GM23248 (cell line): ENCODE measurements around the gene FCHSD1. TPM values are rescaled to one million over a fixed set of nuclear protein-coding genes. Genes with fewer than 3 reads are reported as not detected.

Experiments used
- DNase-seq: peaks from one replicate; pipeline ENCODE4 v3.0.0-alpha.2; 2015
- H2AFZ ChIP-seq: fragments of 200-600 bp; sonication (generic); 2 replicates; pipeline ENCODE4 v1.6.1; 2016; ENCODE audit warnings: antibody characterized with exemption
- H3F3A ChIP-seq: fragments of 200-600 bp; sonication (generic); 2 replicates; pipeline ENCODE4 v1.6.1; 2016; ENCODE audit warnings: mild to moderate bottlenecking, antibody characterized with exemption, mixed run types; ENCODE audit not compliant: insufficient read depth
- H3K27ac ChIP-seq: fragments of 200-600 bp; sonication (generic); 2 replicates; pipeline ENCODE4 v1.5.1; 2016; ENCODE audit warnings: mild to moderate bottlenecking
- H3K27me3 ChIP-seq: fragments of 200-600 bp; sonication (generic); replicated peaks from 2 replicates; pipeline ENCODE4 v1.6.1; 2016; ENCODE audit warnings: mild to moderate bottlenecking; ENCODE audit not compliant: insufficient read depth
- H3K36me3 ChIP-seq: fragments of 200-600 bp; sonication (generic); 2 replicates; pipeline ENCODE4 v1.6.1; 2016; ENCODE audit warnings: low read depth, mild to moderate bottlenecking
- H3K4me1 ChIP-seq: fragments of 200-600 bp; sonication (generic); 2 replicates; pipeline ENCODE4 v1.6.1; 2016; ENCODE audit warnings: mild to moderate bottlenecking; ENCODE audit not compliant: insufficient read depth
- H3K4me2 ChIP-seq: fragments of 200-600 bp; sonication (generic); one replicate; pipeline ENCODE4 v1.6.1; 2016; ENCODE audit warnings: mild to moderate bottlenecking; ENCODE audit not compliant: unreplicated experiment
- H3K4me3 ChIP-seq: fragments of 200-600 bp; sonication (generic); 2 replicates; pipeline ENCODE4 v1.5.1; 2016; ENCODE audit warnings: mild to moderate bottlenecking
- H3K79me2 ChIP-seq: fragments of 200-600 bp; sonication (generic); 2 replicates; pipeline ENCODE4 v1.6.1; 2016; ENCODE audit warnings: mild to moderate bottlenecking; ENCODE audit not compliant: insufficient read depth
- H3K9ac ChIP-seq: fragments of 200-600 bp; sonication (generic); 2 replicates; pipeline ENCODE4 v1.6.1; 2016; ENCODE audit warnings: mild to moderate bottlenecking
- H3K9me2 ChIP-seq: fragments of 200-600 bp; sonication (generic); 2 replicates; pipeline ENCODE4 v1.6.1; 2016; ENCODE audit warnings: mixed run types, mild to moderate bottlenecking, moderate library complexity; ENCODE audit not compliant: insufficient read depth
- H3K9me3 ChIP-seq: fragments of 200-600 bp; sonication (generic); one replicate; pipeline ENCODE4 v1.6.1; 2017; ENCODE audit warnings: low read depth
- H4K20me1 ChIP-seq: fragments of 200-600 bp; sonication (generic); 2 replicates; pipeline ENCODE4 v1.6.0; 2016; ENCODE audit not compliant: insufficient read depth
- EZH2 ChIP-seq: fragments of 200-600 bp; sonication (generic); IDR thresholded peaks from 2 replicates; pipeline ENCODE4 v1.6.1; 2018; ENCODE audit warnings: antibody characterized with exemption, mild to moderate bottlenecking; ENCODE audit not compliant: insufficient read depth, poor library complexity, severe bottlenecking
- EZH2phosphoT487 ChIP-seq: fragments of 200-600 bp; sonication (generic); IDR thresholded peaks from 2 replicates; pipeline ENCODE4 v1.6.1; 2018; ENCODE audit warnings: antibody characterized with exemption, moderate library complexity, mild to moderate bottlenecking, low read depth; ENCODE audit not compliant: insufficient read depth
- WGBS, 2 experiments: methylation state at CpG; one replicate each; pipeline ENCODE4 v1.1.6; 2015 to 2017; ENCODE audit warnings: low lambda C conversion rate in 2 of 2, low coverage in 1 of 2; ENCODE audit errors: missing lambda C conversion rate in 2 of 2; 5-methylcytosine and 5-hydroxymethylcytosine counted together
- in situ Hi-C: fragments of 300-500 bp; cut with MboI; formaldehyde crosslinking; loops from 2 replicates; pipeline ENCODE4 v1.15.0; 2020
- polyA plus RNA-seq: library from polyadenylated mRNA; unstranded; fragments of >200 nt; fragmentation: Nextera tagmentation; extraction: Ambion mirVana; gene quantifications from 2 replicates; pipeline ENCODE4 v1.2.1, GENCODE V29; 2016
- total RNA-seq: library from RNA; depleted of rRNA; stranded (reverse); fragments of >200 nt; shearing (Covaris generic); gene quantifications from 2 replicates; pipeline ENCODE4 v1.2.3, GENCODE V29; 2014

FCHSD1 gene
- total and polyA plus RNA-seq, 2 experiments from 2014 or later = 23.8 to 32.0 TPM

DNA sequence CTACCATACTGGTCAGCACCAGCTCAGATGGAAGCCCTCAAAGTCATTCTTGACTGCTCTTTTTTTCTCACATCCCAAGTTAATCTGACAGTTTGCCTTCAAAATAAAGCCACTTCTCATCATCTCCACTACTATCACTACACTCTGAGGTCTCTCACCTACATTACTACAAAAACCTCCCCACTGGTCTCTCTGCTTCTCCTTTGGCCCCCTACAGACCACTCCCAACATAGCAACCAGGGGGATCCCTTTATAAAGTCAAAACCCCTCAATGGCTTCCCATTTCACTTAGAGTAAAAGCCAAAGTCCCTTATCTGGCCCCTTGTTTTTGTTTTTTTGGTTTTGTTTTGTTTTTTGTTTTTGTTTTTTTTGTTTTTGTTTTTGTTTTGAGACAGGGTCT lies 26.2 kb upstream of the FCHSD1 start:
- H3K9me3 ChIP-seq = no peaks in the 10 kb centered on the region
- no peak overlapping the region for H3K4me2 ChIP-seq
- H3K9me2 ChIP-seq = no peaks in the 10 kb centered on the region
- no peak overlapping the region for H3K9ac ChIP-seq
- TF ChIP-seq EZH2phosphoT487 (no peak), EZH2 (no peak)
- DNase-seq = no peak
- in situ Hi-C loops = loop anchor here (25.0 kb wide), 1 partner anchor 460 kb away; no protein-coding TSS in a partner anchor
- H3F3A ChIP-seq = 0 out of 2 replicates have a peak, but pooled peaks cover 5% of the 10 kb centered on the region
- H3K79me2 ChIP-seq = no peaks in the 10 kb centered on the region
- no peak overlapping the region for H3K4me3 ChIP-seq
- H3K27me3 ChIP-seq = no peaks in the 10 kb centered on the region
- no peak overlapping the region for H3K27ac ChIP-seq
- H2AFZ ChIP-seq = no peak overlapping the region
- H4K20me1 ChIP-seq = no peaks in the 10 kb centered on the region
- peaks cover 11% of the 10 kb centered on the region for H3K4me1 ChIP-seq
- H3K36me3 ChIP-seq = no peaks in the 10 kb centered on the region

DNA sequence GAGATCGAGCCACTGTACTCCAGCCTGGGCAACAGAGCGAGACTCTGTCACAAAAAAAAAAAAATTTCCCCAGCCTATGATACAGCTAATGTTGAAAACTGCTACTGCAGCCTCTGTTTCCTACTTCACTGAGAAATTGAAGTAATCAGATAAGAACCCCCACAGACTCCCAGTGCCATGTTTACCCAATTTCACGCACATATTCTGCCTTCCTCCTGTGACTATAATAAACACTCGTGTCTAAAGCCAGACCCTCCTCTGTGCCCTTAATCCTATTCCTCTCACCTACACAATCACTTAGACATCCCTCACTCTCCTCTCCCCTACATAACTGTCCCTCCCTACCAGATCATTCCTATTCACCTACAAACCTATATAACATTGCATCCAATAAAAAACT lies 24.5 kb upstream of the FCHSD1 start:
- H3K27ac ChIP-seq = no peak overlapping the region
- no peak overlapping the region for H3K4me3 ChIP-seq
- 0 out of 2 replicates have a peak, but pooled peaks cover 2% of the 10 kb centered on the region for H3K4me1 ChIP-seq
- TF ChIP-seq EZH2phosphoT487 = no peak
- TF ChIP-seq EZH2 = no peak
- no peaks in the 10 kb centered on the region for H3K27me3 ChIP-seq
- no peaks in the 10 kb centered on the region for H3F3A ChIP-seq
- DNase-seq = no peak
- no peaks in the 10 kb centered on the region for H3K9me3 ChIP-seq
- H4K20me1 ChIP-seq = no peaks in the 10 kb centered on the region
- H3K79me2 ChIP-seq = no peaks in the 10 kb centered on the region
- H3K4me2 ChIP-seq = no peak overlapping the region
- WGBS, 2 experiments = 94 to 98% methylated on average over 4 of the region's 4 CpGs
- no peak overlapping the region for H3K9ac ChIP-seq
- no peaks in the 10 kb centered on the region for H3K36me3 ChIP-seq
- H2AFZ ChIP-seq = no peak overlapping the region
- no peaks in the 10 kb centered on the region for H3K9me2 ChIP-seq
- in situ Hi-C loops = loop anchor here (25.0 kb wide), 1 partner anchor 462 kb away; no protein-coding TSS in a partner anchor

- H3K4me2 ChIP-seq = no peak overlapping the region
- H3K27me3 ChIP-seq = no peaks in the 10 kb centered on the region
- H2AFZ ChIP-seq = no peak overlapping the region
- H3K4me3 ChIP-seq = no peak overlapping the region
- 53 to 56% methylated on average over 5 of the region's 5 CpGs for WGBS, 2 experiments
- no peaks in the 10 kb centered on the region for H3K36me3 ChIP-seq
- in situ Hi-C loops = loop anchor here (25.0 kb wide), 1 partner anchor 463 kb away; no protein-coding TSS in a partner anchor
- no peak for TF ChIP-seq EZH2
- TF ChIP-seq EZH2phosphoT487 = no peak
- no peaks in the 10 kb centered on the region for H4K20me1 ChIP-seq
- no peak overlapping the region for H3K9ac ChIP-seq
- H3K79me2 ChIP-seq = no peaks in the 10 kb centered on the region
- H3K9me2 ChIP-seq = no peaks in the 10 kb centered on the region
- H3K4me1 ChIP-seq = no peaks in the 10 kb centered on the region; the same call in 1 of the 2 replicates
- H3K9me3 ChIP-seq = no peaks in the 10 kb centered on the region
- no peak overlapping the region for H3K27ac ChIP-seq
- no peak for DNase-seq
- no peaks in the 10 kb centered on the region for H3F3A ChIP-seq
These were observed 23.5 kb upstream of the FCHSD1 start for GRCh38 chr5:141674747-141675146.

DNA sequence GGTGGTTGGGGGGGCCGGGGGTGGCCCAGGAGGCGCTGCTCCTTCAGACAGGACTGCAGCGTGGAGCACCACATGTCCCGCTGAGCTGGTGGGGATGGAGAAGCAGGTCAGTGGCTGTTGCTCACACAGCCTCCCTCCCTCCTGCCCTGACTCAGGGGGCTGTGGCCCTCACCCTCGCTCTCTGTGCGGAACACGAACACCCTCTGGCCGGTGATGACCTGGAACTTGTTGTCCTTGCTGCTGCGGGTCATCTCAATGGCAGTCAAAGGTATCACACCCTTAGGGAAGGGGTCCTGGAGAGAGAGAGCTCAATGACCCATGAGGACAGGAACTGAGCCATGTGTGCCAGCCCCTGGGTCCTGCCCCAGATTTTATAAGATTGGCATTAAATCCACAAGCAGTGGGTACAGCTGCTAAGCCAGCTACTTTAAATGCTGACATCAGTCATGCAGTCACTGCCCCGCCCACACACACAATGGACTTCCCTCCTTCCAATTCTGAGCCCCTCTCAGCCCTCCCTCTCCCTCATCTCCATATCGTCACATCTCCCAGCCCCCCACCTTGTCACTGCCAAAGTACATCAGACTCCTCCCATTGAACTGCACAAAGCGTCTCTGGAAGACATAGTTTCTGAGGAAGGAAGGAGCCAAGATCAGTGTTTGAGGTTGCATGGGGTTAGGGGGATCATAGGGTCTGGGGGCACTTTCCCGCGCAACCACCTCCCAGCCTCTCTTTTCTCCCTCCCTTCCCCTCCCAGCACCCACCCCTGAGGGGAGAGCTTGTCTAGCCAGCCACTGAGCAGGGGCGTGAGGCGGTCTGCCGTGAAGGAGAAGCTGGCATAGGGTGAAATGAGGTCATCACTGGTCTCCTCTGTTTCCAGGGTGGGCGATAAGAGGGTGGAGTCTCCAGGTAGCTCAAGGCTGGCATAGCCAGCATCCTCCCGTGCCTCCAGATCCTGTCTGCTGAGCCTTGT lies 21.9 kb upstream of the FCHSD1 start:
- no peaks in the 10 kb centered on the region for H4K20me1 ChIP-seq
- no peaks in the 10 kb centered on the region for H3K9me2 ChIP-seq
- no peaks in the 10 kb centered on the region for H3K36me3 ChIP-seq

More for the DNA sequence above, 21.9 kb upstream of the FCHSD1 start:
- 87 to 90% methylated on average over 12 to 19 of the region's 19 CpGs for WGBS, 2 experiments
- Histone ChIP-seq H3K79me2 (no peaks in the 10 kb centered on the region), H3K27ac (no peak overlapping the region), H3F3A (0 out of 2 replicates have a peak, but pooled peaks cover 6% of the 10 kb centered on the region), H3K9ac (no peak overlapping the region), H3K4me2 (no peak overlapping the region), H2AFZ (no peak overlapping the region), H3K27me3 (no peaks in the 10 kb centered on the region), H3K4me3 (no peak overlapping the region), H3K4me1 (peaks cover 13% of the 10 kb centered on the region; the same call in 1 of the 2 replicates), H3K9me3 (no peaks in the 10 kb centered on the region)
- no peak for DNase-seq
- no peak for TF ChIP-seq EZH2phosphoT487
- TF ChIP-seq EZH2 = no peak
- in situ Hi-C loops = no loop called here
